Putamen (tissue), 1 donor: ENCODE results near the gene ANO2.
"Not testable (repeated sequence)": the region's sequence is repeated elsewhere in the genome, so short reads cannot be mapped to it uniquely, and the experiment has no call there.

Experiments
- DNase-seq: peaks from one replicate; pipeline ENCODE4 v3.0.0-alpha.2; 2016; ENCODE audit warnings: low spot score

ANO2 gene

DNA sequence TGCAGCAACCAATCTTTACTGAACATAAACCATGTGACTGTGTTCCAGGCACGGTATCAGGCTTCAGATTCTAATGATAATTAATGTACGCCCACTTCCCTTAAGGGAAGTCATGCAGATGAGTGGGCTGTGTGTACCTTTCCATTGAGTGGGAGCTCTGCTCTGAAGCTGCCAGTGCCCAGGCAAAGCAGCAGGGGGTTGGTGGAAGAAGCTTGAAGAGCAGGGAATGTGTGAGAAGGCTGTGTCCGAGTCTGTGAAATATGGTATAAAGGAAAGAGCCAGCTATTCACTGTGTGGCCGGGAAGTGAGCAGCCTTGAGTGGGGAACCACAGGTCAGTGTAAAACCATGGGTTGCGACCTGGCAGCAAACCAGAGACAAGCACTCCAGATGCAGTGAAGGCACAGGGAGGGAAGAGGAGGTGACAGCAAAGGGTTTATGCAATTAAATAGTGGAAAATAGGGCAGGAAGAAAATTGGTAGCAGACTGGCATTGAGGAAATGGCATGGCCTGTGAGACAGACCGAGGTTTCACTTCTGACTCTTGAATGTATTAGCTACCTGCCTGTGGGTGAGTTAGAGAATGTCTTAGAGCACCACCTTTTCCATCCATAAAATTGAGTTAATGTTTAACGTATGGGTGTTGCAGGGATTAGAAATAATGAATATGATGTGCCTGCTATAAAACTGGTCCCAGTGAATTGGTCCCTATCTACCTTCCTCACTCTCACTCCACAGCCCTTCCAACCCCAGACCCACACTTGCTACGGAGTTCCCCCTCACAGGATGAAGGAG is 396.7 kb downstream of the ANO2 start:
- DNase-seq = peak; percentile 59

DNA sequence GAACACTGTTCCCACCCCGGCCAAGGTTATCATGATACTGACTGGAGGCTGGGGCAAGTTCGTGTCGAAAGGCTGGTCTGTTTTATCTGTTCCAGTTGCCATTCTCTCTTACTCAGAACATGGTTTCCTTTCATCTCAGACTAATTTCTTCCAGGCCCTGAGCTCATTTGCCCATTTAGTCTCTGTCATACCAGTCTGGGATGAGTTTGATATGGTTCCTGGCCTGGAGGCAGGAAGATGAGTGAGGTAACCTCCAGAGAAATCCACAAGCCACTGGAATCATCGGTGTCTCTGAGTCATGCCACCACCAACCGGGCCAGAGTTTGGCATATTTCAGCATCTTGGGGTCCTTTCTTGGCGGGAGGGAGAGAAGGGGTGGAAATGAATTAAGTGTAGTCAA is 398.4 kb downstream of the ANO2 start:
- DNase-seq = no peak

DNA sequence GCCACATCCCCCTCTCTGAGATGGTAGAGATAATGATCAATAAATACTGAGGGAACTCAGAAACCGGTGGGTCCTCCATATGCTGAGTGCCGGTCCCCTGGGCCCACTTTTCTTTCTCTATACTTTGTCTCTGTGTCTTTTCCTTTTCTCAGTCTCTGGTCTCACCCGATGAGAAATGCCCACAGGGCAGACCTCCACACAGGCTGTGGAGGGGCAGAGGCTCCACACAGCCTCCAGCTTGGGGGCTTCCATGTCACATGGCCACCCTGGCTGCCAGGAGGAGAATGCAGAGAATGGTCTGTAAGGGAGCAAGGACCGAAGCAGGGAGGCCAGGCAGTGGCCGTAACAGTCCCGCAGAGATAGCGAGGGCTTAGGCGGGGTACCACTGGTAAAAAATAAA is 407.3 kb downstream of the ANO2 start:
- no peak for DNase-seq

DNA sequence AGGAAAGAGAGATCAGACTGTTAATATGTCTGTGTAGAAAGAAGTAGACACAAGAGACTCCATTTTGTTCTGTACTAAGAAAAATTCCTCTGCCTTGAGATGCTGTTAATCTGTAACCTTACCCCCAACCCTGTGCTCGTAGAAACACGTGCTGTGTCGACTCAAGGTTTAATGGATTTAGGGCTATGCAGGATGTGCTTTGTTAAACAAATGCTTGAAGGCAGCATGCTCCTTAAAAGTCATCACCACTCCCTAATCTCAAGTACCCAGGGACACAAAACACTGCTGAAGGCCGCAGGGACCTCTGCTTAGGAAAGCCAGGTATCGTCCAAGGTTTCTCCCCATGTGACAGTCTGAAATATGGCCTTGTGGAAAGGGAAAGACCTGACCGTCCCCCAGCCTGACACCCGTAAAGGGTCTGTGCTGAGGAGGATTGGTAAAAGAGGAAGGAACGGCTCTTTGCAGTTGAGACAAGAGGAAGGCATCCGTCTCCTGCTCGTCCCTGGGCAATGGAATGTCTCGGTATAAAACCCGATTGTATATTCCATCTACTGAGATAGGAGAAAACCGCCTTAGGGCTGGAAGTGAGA is 407.9 kb downstream of the ANO2 start:
- not testable (repeated sequence) for DNase-seq

DNA sequence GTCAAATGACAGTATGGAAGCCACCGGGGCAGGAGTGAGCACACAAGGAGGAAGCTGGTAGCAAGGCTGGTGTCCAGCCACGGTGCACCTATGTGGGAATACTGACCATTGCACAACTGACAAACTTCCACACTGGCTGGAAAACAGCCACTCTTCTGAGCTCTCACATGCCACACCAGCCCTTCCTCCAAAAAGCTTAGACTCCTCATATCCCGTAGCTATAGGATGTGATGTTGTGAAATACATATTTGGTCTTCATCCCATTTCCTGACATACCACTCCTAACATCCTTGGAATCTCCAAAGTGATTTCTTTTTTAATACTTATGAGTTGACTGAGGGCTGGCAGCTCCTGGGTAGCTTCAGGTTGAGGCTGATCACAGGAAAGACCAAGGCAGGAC is 409.5 kb downstream of the ANO2 start:
- no peak for DNase-seq

DNA sequence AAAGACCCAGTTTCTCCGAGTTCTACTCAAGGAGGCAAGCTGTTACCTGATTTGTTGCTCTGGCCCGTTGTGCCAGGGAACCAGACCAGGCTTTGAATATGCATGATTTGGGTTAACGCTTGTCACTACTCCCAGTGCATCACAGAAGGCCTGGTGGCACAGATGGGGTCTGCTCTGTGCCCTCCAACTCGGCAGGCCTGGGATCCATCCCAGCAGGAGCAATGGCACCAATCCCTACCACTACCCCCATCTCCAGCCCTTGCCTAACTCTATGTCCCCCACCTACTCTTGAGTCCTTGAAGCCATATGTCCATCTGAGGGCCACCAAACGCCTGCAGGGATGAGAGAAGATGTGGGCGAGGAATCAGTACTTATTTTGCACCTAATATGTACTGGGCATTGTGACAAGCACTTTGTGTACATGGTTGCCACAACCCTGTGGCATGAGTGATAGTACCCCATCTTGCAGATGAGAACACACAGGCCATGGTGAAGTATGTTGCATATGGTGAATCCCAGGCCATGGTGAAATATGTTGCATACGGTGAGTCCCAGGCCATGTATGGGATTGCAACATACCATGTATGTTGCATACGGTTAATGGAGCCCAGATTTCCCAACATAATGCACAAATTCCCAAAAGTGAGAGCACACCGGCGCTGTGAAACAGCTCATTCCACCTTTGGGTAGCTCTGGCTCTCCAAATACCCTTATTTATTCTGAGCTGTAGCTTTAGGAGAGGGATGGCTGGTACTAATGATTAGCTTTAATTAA is 410.4 kb downstream of the ANO2 start:
- no peak for DNase-seq

DNA sequence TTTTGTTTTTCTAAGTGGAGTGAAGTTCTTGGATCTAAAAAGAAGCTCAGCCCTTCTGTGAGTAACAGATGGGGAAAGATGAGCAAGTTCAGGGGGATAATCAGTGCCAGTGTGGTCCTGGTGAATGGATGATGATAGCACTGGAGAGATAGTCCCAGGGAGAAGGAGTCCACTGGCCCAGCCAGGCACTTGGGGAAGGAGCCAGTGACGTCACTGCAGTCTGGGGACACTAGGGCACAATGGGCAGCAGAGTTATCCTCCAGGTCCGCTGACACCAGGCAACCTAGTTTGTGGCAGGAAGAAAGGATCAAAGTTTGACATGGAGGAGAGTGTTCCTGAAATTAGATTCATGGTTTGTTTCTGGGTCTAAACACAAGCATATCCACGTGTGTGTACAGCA is 411.7 kb downstream of the ANO2 start:
- no peak for DNase-seq

DNA sequence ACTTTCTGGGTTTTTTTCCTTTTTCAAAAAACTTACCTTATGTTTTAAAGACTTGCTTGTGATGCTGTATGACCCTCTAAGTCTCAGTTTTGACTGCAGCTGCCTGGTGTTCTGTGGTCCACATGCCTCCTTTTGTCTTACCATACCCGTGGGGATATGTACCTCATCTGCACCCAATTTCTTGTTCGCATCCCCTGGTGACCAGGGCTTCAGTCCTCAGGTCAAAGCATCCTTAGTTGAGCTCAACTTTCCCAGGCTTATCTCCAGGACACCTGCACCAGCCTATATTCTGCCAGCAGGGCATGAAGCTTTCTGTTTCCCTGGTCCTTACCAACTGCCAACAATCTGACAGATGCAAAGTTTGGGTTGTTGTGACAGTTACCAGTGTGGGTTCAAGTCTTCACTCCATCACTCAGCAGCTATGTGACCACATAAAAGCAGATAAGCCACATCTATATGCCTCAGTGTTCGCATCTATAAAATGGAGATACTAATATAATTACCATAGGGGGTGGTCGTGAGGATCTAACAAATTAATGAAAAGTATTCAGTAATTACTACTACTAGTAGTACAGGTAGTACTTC is 419.2 kb downstream of the ANO2 start:
- DNase-seq = no peak

DNA sequence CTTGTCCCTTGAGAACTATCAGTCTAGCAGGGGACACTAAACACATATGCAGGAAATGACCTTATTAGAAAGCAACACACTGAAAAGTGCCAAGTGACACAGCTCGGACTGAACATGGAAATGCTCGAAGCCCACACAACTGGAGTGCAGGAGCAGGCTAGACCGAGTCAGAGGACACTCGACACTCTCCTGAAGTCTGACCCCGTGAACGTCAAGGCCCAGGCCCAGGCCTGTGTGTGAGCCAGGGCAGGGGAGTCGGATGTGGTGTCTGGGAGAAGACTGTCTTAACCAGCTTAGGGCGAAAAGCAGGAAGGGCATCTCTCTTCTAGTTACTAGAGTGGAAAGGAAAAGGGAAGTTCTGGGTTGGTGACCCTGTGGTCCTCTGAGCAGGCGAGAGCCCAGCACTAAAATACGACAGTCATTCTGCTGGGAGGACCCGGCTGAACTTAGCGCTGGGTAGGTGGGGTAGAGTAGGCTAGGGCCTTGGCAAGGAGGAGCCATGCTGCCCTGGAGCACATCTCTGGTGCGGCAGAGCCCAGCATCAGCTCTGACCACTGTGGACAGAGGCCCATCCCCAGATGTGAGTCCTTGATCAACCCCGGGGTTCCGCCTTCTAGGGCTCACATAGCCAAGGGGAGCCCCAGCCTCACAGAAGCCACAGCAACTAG is 420.2 kb downstream of the ANO2 start:
- DNase-seq = no peak

DNA sequence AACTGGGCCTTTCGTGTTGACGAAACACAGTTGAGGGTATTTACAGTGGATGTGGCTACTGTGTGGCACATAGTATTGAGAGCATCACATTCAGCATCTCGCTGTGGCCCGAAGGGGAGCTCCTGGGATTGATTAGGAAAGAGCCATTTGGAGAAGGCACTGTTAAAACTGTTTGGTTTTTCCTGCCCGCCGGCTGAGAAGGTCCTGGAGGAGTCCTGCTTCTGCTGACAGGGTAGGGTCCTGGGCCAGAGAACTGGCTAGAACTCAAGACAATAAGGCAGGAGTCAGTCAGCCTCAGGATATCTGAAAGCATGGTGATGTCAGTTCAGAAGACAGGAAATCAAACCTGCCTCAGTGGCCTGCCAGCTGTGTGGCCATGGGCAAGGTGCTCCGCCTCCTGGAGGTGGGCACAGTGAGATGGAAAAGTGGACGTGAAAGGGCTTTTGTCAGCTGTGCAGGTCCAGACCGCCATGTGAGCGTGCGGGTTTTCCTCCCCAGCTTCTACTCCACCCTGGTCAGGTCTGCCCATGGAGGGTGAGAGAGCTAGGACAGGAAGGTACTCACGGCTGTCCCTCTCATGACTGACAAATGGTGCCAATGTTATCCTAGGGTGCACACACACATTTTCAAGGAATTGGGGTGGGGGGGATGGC is 420.8 kb downstream of the ANO2 start:
- no peak for DNase-seq

DNA sequence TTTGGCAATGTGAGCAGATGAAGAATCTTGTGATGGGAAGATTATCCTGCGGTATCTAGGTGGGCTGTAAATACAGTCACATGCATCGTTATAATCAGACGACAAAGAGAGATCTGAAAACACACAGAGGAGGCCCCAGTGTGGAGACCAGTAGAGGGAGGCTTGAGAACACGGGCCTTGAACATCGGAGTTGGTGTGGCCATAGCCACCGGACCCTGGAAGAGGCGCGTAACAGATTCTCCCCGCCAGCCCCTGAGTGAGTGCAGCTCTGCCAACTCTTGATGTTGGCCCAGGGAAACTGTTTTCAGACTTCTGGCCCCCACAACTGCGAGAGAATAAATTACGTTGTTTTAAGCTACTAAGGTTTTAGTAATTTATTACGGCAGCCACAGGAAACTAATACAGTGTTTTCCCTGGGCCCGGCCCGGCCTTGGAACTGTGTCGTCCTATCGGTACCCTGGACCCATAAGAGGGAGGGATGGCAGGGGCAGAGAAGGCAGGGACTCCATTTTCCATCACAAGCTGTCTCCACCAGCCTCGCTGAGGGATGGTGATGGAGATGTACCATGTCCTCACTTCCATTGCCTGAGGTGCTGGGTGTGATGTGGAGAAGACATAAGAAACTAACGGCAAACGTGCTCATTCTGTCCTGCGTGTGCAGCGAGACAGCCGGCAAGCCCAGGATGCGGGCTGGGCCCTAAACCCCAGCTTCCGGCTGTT is 421.5 kb downstream of the ANO2 start:
- DNase-seq = no peak

DNA sequence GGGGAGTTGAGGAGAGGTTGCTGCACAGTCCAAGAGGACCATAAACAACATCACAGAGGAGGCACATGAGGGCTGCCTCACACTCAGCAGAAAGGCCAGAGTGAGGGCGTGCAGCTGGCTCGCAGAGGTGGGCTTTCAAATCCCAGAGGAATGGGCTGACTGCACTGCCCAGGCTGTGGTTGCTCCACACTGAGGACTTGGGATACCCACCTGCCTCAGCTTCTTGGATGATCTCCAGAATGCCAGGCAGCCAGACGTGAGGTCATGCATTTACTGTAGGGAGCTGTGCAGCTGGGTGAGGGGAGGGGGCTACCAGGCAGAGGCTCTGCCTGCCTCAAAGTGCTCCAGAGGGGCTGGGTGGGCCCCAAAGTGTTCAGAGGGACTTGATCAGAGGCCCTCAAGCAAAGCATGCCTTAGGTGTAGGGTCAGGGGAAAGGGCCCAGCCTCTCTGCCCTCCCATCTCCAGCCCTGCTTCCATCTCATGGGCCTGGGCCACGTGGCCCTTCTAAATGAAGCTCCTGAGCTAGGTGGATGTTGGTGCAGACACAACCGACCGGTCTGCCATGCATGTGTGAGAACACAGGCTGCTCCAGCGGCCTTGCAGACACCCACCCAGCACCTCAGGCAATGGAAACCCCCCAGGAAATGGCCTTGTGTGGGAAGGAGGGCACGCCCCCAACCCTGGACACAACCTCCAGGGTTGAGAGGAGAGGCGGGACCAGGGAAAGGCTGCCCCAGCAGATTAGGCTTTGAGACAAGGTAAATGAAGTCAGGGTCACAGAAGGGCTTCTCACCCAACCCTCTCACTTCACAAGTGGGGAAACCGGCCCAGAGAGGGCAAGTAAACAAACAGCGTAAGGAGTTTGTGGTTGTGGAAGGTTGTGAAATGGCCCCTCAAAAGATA is 422.4 kb downstream of the ANO2 start:
- no peak for DNase-seq

DNA sequence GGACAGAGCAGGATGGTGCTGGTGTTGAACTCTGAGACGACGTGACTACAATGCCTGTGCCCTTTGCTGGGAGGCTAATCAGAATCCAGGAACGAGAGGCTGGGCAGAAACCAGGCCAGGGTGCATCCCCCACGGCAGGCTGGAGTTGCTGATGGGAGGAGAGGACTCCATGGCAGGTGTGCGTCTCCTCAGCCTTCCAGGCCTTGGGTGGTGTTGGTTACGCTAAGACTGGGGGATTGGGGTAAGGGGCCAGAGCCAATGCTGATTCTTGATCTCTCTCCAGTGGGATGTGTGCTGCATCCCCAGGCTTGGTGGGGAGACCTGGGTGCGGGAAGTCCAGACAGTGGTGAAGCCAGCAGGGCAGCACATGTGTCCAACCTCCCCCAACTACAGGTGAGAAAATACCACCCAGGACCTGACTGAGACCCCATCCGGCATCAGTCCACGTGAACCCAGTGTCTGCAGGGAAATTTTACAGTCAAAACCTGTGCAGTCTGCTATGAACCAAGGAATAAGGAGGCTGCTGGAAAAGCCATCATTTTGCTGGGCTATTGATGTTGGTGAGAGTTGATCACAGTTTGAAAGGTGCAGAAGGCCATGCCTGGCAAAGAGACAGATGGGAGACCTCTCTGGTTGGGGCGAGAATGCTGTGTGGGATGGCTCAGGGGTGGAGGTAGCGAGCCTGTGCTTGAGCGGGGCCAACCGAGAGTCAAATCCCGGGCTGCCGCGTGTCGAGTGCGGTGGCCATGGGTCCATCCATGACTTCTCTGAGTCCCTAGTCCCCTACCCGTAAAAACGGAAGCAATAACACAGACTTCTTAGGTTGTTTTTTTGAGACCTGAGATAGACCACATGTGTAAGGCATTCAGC is 423.4 kb downstream of the ANO2 start:
- DNase-seq = no peak

DNA sequence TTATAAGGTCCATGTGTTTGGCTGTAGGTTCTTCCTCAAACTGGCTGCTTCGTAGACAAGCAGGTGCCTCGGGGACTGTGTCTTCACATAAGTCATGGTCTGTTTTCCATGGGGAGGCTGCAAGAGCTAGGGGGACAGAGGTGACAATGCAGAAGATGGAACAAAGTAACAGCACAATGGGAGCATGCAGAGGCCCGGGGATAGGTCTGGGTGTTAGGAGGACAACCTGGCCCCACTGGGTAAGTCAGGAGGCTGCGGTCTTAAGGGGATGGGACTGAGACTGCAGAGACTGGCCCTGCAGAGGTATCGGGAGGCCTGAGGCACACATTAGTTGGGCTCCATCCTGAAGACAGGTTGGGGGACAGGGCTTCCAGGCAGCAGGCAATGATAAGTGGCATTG is 424.2 kb downstream of the ANO2 start:
- DNase-seq = no peak

DNA sequence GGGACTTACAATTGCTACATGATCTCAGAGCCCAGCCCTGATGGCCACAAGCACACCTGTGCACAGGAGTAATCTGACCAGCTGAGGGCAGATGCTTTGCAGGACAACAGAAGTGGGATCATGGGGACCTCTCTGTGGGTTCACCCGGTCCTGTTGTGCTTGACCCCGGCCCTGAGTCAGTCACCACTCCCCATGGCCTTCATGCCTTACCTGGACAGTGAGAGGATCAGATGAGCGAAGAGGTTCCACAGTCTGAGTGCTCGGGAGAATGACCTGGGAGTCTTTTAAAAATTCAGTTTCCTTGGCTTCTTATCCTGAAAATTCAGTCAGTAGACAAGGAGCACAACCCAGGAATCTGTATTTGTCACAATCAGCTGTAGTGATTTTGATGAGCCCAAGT is 425.0 kb downstream of the ANO2 start:
- DNase-seq = no peak

DNA sequence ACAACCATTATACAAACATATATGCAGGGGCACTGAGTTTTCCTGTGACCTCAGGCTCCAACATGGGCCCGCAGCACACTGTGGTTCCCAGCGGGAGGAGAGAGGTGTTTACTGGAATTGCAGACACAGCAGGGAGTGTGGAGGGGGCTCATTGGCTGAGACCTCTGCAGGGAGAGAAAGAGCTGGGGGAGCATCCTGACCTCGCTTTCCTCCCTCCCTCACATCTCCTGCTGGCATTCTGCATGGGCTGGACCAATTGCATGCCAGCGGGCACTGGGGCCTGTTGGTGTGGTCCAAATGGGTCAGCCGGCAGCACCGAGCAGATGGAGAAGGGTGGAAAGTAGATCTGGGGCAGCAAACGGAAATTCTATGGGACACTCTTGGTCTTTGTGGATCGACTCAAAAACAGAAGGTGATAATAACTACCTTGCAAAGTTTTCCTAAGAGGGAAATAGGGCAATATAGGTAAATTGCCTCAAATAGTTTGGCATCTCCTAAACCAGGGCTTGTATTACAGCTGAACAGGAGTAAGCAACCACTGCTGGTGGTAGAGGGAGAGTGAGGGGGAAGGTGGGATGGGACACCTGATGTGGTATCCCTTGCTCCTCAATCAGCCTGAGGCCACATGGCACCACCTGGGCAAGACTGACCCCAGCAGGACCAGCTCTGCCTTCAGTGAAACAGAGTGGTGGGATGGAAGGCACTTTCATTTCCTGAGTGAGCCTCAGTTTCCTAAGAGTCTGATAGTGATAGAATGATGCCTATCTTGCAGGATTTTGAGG is 426.3 kb downstream of the ANO2 start:
- DNase-seq = no peak

DNA sequence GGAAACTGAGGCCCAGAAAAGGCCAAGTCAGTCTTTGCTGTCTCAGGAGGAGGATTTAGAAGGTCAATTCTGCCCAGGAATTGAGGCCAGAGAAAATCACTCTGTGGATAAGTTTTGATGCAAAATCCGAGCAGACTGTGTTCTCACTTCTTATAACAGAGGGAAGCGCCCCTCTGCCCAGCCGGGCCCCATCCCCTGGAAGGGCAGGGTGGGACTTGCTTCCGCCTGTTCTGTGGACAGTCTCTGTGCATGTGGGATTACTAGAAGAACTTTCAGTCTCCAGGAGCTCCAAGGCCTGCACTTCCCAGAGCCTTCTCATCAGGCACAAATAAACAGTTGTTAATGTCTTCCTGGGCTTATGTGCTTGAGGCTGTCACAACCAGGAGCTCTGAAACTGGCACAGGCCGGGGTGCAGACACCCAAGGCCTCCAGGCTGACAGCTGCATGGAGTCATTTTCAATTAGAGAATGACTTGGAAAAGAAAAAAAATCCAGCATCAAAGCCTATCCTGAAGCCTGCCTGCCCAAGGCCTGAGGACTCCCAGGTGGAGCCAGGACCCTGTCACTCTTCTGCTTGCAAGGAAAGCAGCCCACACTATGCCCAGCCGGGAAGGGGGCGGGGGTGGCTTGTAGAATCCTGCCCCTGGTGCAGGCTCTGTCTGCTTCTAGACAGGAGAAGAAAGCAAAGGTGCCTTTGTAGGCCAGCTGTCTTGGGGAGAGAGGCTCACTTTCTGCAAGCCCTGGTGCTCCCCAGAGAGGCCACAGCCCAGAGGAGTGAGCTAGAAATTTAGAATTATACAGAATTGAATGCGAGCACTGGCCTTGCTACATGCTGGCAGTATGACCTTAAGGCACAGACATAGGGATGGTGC is 428.5 kb downstream of the ANO2 start:
- no peak for DNase-seq
